ENCODE measurements around the gene FOXO3. TPM values are rescaled to one million over a fixed set of nuclear protein-coding genes. Genes with fewer than 3 reads are reported as not detected.
"Not testable (repeated sequence)": the region's sequence is repeated elsewhere in the genome, so short reads cannot be mapped to it uniquely, and the experiment has no call there.

The FOXO3 gene
- total RNA-seq, 1 experiment from 2014 or later: 22.1 TPM

GRCh38 chr6:108658174-108658573 is 97.5 kb downstream of the FOXO3 start:
- no peak overlapping the region for H2BK12ac ChIP-seq (ENCODE audit: insufficient read length, low read depth, low read length)
- no peak overlapping the region for H4K5ac ChIP-seq (ENCODE audit: insufficient read length, low read depth, low read length)
- H2BK5ac ChIP-seq (ENCODE audit: insufficient read length, low read length): no peak overlapping the region
- Mint-ChIP-seq H3K27ac (no peak overlapping the region), H3K4me1 (peaks cover 12 to 29% of the 10 kb centered on the region in 2 experiments), H3K4me3 (no peak overlapping the region; a peak in 1 of 5 replicates), H3K9me3 (no peaks in the 10 kb centered on the region), H3K36me3 (ENCODE audit: insufficient read depth in 1 of 3, low read depth in 3 of 3) (peaks cover under 1 to 6% (median 2%) of the 10 kb centered on the region in 3 experiments; a peak in 4 of 7 replicates), H3K27me3 (ENCODE audit: low read depth) (no peaks in the 10 kb centered on the region)
- H3K79me1 ChIP-seq (ENCODE audit: insufficient read depth, low read depth, low read length, poor library complexity, severe bottlenecking): peaks cover 3% of the 10 kb centered on the region
- DNase-seq: no peak
- no peaks in the 10 kb centered on the region for H3K23me2 ChIP-seq (ENCODE audit: insufficient read length, low read depth, low read length, poor library complexity, severe bottlenecking)
- H2AFZ ChIP-seq (ENCODE audit: low read length): no peak overlapping the region
- no peak overlapping the region for H2BK120ac ChIP-seq (ENCODE audit: low read depth, low read length, poor library complexity, severe bottlenecking)
- no peak overlapping the region for H3K9ac ChIP-seq (ENCODE audit: extremely low read depth, insufficient read length, low read length)
- H3K27me3 ChIP-seq (ENCODE audit: insufficient read depth, low read length): no peaks in the 10 kb centered on the region
- no peak overlapping the region for H2BK20ac ChIP-seq (ENCODE audit: low read depth, low read length, poor library complexity, severe bottlenecking)
- H3K79me2 ChIP-seq (ENCODE audit: insufficient read depth, low read length): 0 out of 2 replicates have a peak, but pooled peaks cover 4% of the 10 kb centered on the region
- H4K20me1 ChIP-seq (ENCODE audit: control insufficient read depth, insufficient read depth, insufficient read length): no peaks in the 10 kb centered on the region
- H3K56ac ChIP-seq (ENCODE audit: insufficient read length, low read depth, low read length): no peak overlapping the region
- H3K14ac ChIP-seq (ENCODE audit: insufficient read depth, low read length): no peak overlapping the region
- WGBS (ENCODE audit: extremely low coverage, insufficient read length, low lambda C conversion rate): no CpG with 5 or more reads among the region's 2 CpGs
- H3K23ac ChIP-seq (ENCODE audit: insufficient read length, low read depth, low read length): no peak overlapping the region
- H3K27ac ChIP-seq (ENCODE audit: insufficient read length, low read depth, low read length): no peak overlapping the region
- no peak overlapping the region for H3K18ac ChIP-seq (ENCODE audit: insufficient read length, low read depth, low read length)
- TF ChIP-seq CTCF (conservative IDR thresholded peaks at IDR 0.05): no peak
- H3K9me3 ChIP-seq (ENCODE audit: control insufficient read depth, low read depth, low read length): no peaks in the 10 kb centered on the region
- no peak overlapping the region for H3T11ph ChIP-seq (ENCODE audit: low read length)
- H3K4me2 ChIP-seq (ENCODE audit: insufficient read depth, insufficient read length, low read length): no peak overlapping the region
- H2BK15ac ChIP-seq (ENCODE audit: low read depth, low read length): no peak overlapping the region
- H4K91ac ChIP-seq (ENCODE audit: insufficient read length, low read depth, low read length): no peak overlapping the region
- H3K4me1 ChIP-seq (ENCODE audit: insufficient read depth, low read length): peaks cover 2% of the 10 kb centered on the region; the same call in 1 of the 2 replicates
- no peak overlapping the region for H4K8ac ChIP-seq (replicated peaks; ENCODE audit: insufficient read length, low read depth, low read length)
- H2AK5ac ChIP-seq (ENCODE audit: insufficient read length, low read length): no peak overlapping the region
- no peak overlapping the region for H3K4ac ChIP-seq (ENCODE audit: low read depth, low read length)

GRCh38 chr6:108658785-108659184 is 98.1 kb downstream of the FOXO3 start:
- not testable (repeated sequence) for H4K20me1 ChIP-seq (ENCODE audit: control insufficient read depth, insufficient read depth, insufficient read length)

More at GRCh38 chr6:108658785-108659184, 98.1 kb downstream of the FOXO3 start:
- H3K23ac ChIP-seq (ENCODE audit: insufficient read length, low read depth, low read length); H3K79me1 ChIP-seq (ENCODE audit: insufficient read depth, low read depth, low read length, poor library complexity, severe bottlenecking); H3K56ac ChIP-seq (ENCODE audit: insufficient read length, low read depth, low read length); H3K27me3 Mint-ChIP-seq (ENCODE audit: low read depth); DNase-seq; H3K14ac ChIP-seq (ENCODE audit: insufficient read depth, low read length); H2BK15ac ChIP-seq (ENCODE audit: low read depth, low read length); H2BK20ac ChIP-seq (ENCODE audit: low read depth, low read length, poor library complexity, severe bottlenecking); H4K8ac ChIP-seq (replicated peaks; ENCODE audit: insufficient read length, low read depth, low read length); H3K9ac ChIP-seq (ENCODE audit: extremely low read depth, insufficient read length, low read length); H3K9me3 ChIP-seq (ENCODE audit: control insufficient read depth, low read depth, low read length); H3K27ac ChIP-seq (ENCODE audit: insufficient read length, low read depth, low read length); H3K4ac ChIP-seq (ENCODE audit: low read depth, low read length); H3K27ac Mint-ChIP-seq; H3K4me1 ChIP-seq (ENCODE audit: insufficient read depth, low read length); H3T11ph ChIP-seq (ENCODE audit: low read length); H4K91ac ChIP-seq (ENCODE audit: insufficient read length, low read depth, low read length); H3K79me2 ChIP-seq (ENCODE audit: insufficient read depth, low read length); H2AFZ ChIP-seq (ENCODE audit: low read length); H3K4me2 ChIP-seq (ENCODE audit: insufficient read depth, insufficient read length, low read length); H3K18ac ChIP-seq (ENCODE audit: insufficient read length, low read depth, low read length); H3K27me3 ChIP-seq (ENCODE audit: insufficient read depth, low read length); H2BK120ac ChIP-seq (ENCODE audit: low read depth, low read length, poor library complexity, severe bottlenecking); H4K5ac ChIP-seq (ENCODE audit: insufficient read length, low read depth, low read length); H3K36me3 Mint-ChIP-seq (ENCODE audit: insufficient read depth in 1 of 3, low read depth in 3 of 3); H3K23me2 ChIP-seq (ENCODE audit: insufficient read length, low read depth, low read length, poor library complexity, severe bottlenecking); H2BK5ac ChIP-seq (ENCODE audit: insufficient read length, low read length); H2AK5ac ChIP-seq (ENCODE audit: insufficient read length, low read length); H2BK12ac ChIP-seq (ENCODE audit: insufficient read length, low read depth, low read length); H3K9me3 Mint-ChIP-seq; H3K4me3 Mint-ChIP-seq: not testable (repeated sequence)
- peaks cover 11 to 27% of the 10 kb centered on the region in 2 experiments for H3K4me1 Mint-ChIP-seq
- WGBS (ENCODE audit: extremely low coverage, insufficient read length, low lambda C conversion rate): no CpG with 5 or more reads among the region's 4 CpGs
